Panc1 (cell line): ENCODE measurements around the gene FOSB. TPM values are rescaled to one million over a fixed set of nuclear protein-coding genes. Genes with fewer than 3 reads are reported as not detected.

ENCODE experiments used
- ATAC-seq: fragments of 200-7000 bp; cut with Tn5 transposase; 2 replicates; pipeline ENCODE4 v1.9.1; 2020; ENCODE audit warnings: mild to moderate bottlenecking, moderate library complexity
- BruUV-seq: library from RNA; stranded (reverse); fragments of 400-500 nt; replicated peaks from 2 replicates; lab custom pipeline; 2021; lab: Mats Ljungman, UMichigan
- CTCF ChIA-PET: fragments of 300-600 bp; sonication (Branson Sonifier 250); formaldehyde crosslinking; loops from one replicate; lab custom pipeline; 2022; ENCODE audit warnings: antibody characterized with exemption; lab: Charles Lee
- POLR2A ChIA-PET: fragments of 300-600 bp; sonication (Branson Sonifier 250); formaldehyde crosslinking; loops from one replicate; lab custom pipeline; 2022; ENCODE audit warnings: antibody characterized with exemption; lab: Charles Lee
- DNase-seq: peaks from one replicate; pipeline ENCODE4 v3.0.0-alpha.2; 2010; ENCODE audit warnings: low read depth, low spot score
- H3K27ac ChIP-seq: 2 replicates; pipeline ENCODE4 v1.5.1; 2011; ENCODE audit warnings: mild to moderate bottlenecking, low read length, inconsistent platforms
- H3K27me3 ChIP-seq: fragments of 200-500 bp; sonication (Bioruptor generic); 2 replicates; pipeline ENCODE4 v1.6.0; 2014; ENCODE audit warnings: low read length, inconsistent platforms; ENCODE audit not compliant: control insufficient read depth, insufficient read depth
- H3K36me3 ChIP-seq: fragments of 200-500 bp; sonication (Bioruptor generic); 2 replicates; pipeline ENCODE4 v1.5.1; 2014; ENCODE audit warnings: inconsistent platforms, mild to moderate bottlenecking, low read length, moderate library complexity; ENCODE audit not compliant: control insufficient read depth, insufficient read depth
- H3K4me1 ChIP-seq: 2 replicates; pipeline ENCODE4 v1.5.1; 2011; ENCODE audit warnings: inconsistent platforms, mild to moderate bottlenecking, low read length, moderate library complexity; ENCODE audit not compliant: control insufficient read depth, insufficient read depth
- H3K4me3 ChIP-seq, 2 experiments: 2 replicates each; pipeline ENCODE4 v1.5.1; 2011 to 2012; ENCODE audit warnings: low read depth in 2 of 2, low read length in 2 of 2, mild to moderate bottlenecking in 2 of 2, inconsistent platforms in 1 of 2, moderate library complexity in 1 of 2
- H3K9me3 ChIP-seq: fragments of 200-500 bp; sonication (Bioruptor generic); 2 replicates; pipeline ENCODE4 v1.5.1; 2014; ENCODE audit warnings: low read depth, mild to moderate bottlenecking, inconsistent platforms, low read length, moderate library complexity; ENCODE audit not compliant: control insufficient read depth, insufficient read depth
- POLR2AphosphoS5 ChIP-seq: IDR thresholded peaks from 2 replicates; pipeline ENCODE4 v1.6.1; 2012; ENCODE audit warnings: mild to moderate bottlenecking, low read depth, low read length, moderate library complexity
- SIN3A ChIP-seq: IDR thresholded peaks from 2 replicates; pipeline ENCODE4 v1.6.1; 2012; ENCODE audit warnings: low read depth, mild to moderate bottlenecking, low read length, moderate library complexity, borderline replicate concordance; ENCODE audit not compliant: insufficient read depth
- TCF7L2 ChIP-seq: IDR thresholded peaks from 2 replicates; pipeline ENCODE4 v1.6.1; 2011; ENCODE audit warnings: mild to moderate bottlenecking, low read depth, low read length, inconsistent platforms
- in situ Hi-C: cut with HindIII; loops from 2 replicates; pipeline ENCODE4 v1.10.0; 2016; ENCODE audit warnings: low sequenced_read_pairs, low pct_unique_long_range_greater_than_20kb
- intact Hi-C: fragments of 100-400 bp; cut with micrococcal nuclease; formaldehyde crosslinking; loops from one replicate; pipeline ENCODE4 v1.10.0; 2022; ENCODE audit not compliant: unreplicated experiment
- total RNA-seq: library from RNA; stranded (reverse); gene quantifications from one replicate; pipeline ENCODE4 v1.2.1, GENCODE V29; 2021; ENCODE audit not compliant: unreplicated experiment
- TF ChIP-seq, protein P1 (sequence below), 2 experiments: IDR thresholded peaks; 2 replicates each; pipeline ENCODE4 v1.6.1; 2011 to 2012; ENCODE audit warnings: low read depth in 2 of 2, control low read depth in 1 of 2, low read length in 1 of 2, mild to moderate bottlenecking in 1 of 2, moderate library complexity in 1 of 2; ENCODE audit not compliant: insufficient read depth in 1 of 2
- TF ChIP-seq, protein P2 (sequence below): fragments of 450-650 bp; IDR thresholded peaks from 2 replicates; pipeline ENCODE4 v1.5.1; 2017; ENCODE audit warnings: mild to moderate bottlenecking

The FOSB gene
- total RNA-seq, 1 experiment from 2014 or later = 13.4 TPM

DNA sequence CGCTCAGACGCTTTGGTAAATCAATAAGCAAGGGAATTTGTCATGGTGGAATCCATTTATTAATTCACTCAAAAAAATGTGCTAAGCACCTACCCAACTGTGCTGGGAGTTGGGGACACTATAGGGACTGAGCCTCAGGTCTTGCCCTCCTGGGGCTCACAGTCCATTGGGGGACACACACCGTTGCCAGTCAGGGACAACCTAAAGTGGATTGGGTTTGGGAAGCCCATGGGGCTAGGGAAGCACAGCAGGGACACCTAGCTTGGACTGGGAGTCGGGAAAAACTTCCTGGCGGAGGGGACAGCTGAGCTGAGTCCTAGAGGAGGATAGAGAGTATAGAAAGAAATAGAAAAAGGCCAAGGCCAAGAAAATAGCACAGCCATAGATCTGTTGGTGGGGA, 8.5 kb downstream of the FOSB start:
- ATAC-seq (no peak), DNase-seq (no peak)
- H3K36me3 ChIP-seq = no peaks in the 10 kb centered on the region
- TF ChIP-seq, protein P1, sequence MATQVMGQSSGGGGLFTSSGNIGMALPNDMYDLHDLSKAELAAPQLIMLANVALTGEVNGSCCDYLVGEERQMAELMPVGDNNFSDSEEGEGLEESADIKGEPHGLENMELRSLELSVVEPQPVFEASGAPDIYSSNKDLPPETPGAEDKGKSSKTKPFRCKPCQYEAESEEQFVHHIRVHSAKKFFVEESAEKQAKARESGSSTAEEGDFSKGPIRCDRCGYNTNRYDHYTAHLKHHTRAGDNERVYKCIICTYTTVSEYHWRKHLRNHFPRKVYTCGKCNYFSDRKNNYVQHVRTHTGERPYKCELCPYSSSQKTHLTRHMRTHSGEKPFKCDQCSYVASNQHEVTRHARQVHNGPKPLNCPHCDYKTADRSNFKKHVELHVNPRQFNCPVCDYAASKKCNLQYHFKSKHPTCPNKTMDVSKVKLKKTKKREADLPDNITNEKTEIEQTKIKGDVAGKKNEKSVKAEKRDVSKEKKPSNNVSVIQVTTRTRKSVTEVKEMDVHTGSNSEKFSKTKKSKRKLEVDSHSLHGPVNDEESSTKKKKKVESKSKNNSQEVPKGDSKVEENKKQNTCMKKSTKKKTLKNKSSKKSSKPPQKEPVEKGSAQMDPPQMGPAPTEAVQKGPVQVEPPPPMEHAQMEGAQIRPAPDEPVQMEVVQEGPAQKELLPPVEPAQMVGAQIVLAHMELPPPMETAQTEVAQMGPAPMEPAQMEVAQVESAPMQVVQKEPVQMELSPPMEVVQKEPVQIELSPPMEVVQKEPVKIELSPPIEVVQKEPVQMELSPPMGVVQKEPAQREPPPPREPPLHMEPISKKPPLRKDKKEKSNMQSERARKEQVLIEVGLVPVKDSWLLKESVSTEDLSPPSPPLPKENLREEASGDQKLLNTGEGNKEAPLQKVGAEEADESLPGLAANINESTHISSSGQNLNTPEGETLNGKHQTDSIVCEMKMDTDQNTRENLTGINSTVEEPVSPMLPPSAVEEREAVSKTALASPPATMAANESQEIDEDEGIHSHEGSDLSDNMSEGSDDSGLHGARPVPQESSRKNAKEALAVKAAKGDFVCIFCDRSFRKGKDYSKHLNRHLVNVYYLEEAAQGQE (IDR thresholded peaks at IDR 0.05; ENCODE audit: insufficient read depth in 1 of 2, low read depth in 2 of 2, low read length in 1 of 2) = no peak
- TF ChIP-seq POLR2AphosphoS5 (no peak), TCF7L2 (no peak)
- BruUV-seq = no TSS peak
- ChIA-PET POLR2A (interaction anchor here (0.6 to 1.3 kb wide), 3 partner anchors 20 to 102 kb away, joined by 3 to 9 read pairs (median 4); no protein-coding TSS in a partner anchor), CTCF (interaction anchor here (0.7 kb wide), 2 partner anchors 52 to 317 kb away, joined by 3 to 5 read pairs; no protein-coding TSS in a partner anchor)
- no peaks in the 10 kb centered on the region for H3K27me3 ChIP-seq
- H3K9me3 ChIP-seq = no peaks in the 10 kb centered on the region
- peaks cover 13% of the 10 kb centered on the region for H3K4me1 ChIP-seq
- intact Hi-C loops (no loop called here), in situ Hi-C loops (no loop called here)
- no peak overlapping the region for H3K27ac ChIP-seq
- H3K4me3 ChIP-seq = no peak overlapping the region

DNA sequence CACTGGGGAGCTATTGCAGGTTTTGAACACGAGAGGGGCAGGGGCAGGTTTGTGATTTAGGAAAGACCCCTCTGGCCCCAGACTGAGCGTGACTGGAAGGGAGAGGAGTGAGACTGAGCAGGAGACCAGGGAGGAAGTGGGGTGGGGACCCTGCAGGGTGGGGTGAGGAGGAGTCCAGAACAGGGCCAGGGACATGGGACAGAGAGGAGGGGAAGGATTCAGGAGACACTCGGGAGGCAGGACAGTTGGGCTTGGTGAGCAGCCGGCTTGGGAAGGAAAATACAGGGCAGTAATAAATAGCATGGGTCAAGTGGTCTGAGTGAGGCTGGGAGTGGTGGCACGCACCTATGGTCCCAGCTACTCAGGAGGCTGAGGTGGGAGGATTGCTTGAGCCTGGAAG, 9.4 kb downstream of the FOSB start:
- POLR2A ChIA-PET = interaction anchor here (0.6 kb wide), 1 partner anchor 26 kb away, joined by 7 read pairs; no protein-coding TSS in a partner anchor
- ATAC-seq = no peak
- Histone ChIP-seq H3K9me3 (no peaks in the 10 kb centered on the region), H3K4me3 (no peak overlapping the region), H3K4me1 (peaks cover 13% of the 10 kb centered on the region), H3K27me3 (no peaks in the 10 kb centered on the region), H3K36me3 (no peaks in the 10 kb centered on the region), H3K27ac (no peak overlapping the region)
- TF ChIP-seq SIN3A = no peak
- TF ChIP-seq, protein P1 (IDR thresholded peaks at IDR 0.05; ENCODE audit: insufficient read depth in 1 of 2, low read depth in 2 of 2, low read length in 1 of 2) = no peak
- TF ChIP-seq, protein P2, sequence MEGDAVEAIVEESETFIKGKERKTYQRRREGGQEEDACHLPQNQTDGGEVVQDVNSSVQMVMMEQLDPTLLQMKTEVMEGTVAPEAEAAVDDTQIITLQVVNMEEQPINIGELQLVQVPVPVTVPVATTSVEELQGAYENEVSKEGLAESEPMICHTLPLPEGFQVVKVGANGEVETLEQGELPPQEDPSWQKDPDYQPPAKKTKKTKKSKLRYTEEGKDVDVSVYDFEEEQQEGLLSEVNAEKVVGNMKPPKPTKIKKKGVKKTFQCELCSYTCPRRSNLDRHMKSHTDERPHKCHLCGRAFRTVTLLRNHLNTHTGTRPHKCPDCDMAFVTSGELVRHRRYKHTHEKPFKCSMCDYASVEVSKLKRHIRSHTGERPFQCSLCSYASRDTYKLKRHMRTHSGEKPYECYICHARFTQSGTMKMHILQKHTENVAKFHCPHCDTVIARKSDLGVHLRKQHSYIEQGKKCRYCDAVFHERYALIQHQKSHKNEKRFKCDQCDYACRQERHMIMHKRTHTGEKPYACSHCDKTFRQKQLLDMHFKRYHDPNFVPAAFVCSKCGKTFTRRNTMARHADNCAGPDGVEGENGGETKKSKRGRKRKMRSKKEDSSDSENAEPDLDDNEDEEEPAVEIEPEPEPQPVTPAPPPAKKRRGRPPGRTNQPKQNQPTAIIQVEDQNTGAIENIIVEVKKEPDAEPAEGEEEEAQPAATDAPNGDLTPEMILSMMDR = no peak
- TF ChIP-seq TCF7L2 = no peak
- TF ChIP-seq POLR2AphosphoS5 = no peak
- in situ Hi-C loops (no loop called here), intact Hi-C loops (no loop called here)
- CTCF ChIA-PET = interaction anchor here (0.7 to 2.6 kb wide), 4 partner anchors 36 to 316 kb away, joined by 3 to 31 read pairs (median 10); no protein-coding TSS in a partner anchor
- no TSS peak for BruUV-seq
- no peak for DNase-seq
